ENCODE results near the gene PRDM16. TPM values are rescaled to one million over a fixed set of nuclear protein-coding genes. Genes with fewer than 3 reads are reported as not detected.

PRDM16 gene
- total RNA-seq, 1 experiment from 2014 or later = 22.3 TPM

DNA sequence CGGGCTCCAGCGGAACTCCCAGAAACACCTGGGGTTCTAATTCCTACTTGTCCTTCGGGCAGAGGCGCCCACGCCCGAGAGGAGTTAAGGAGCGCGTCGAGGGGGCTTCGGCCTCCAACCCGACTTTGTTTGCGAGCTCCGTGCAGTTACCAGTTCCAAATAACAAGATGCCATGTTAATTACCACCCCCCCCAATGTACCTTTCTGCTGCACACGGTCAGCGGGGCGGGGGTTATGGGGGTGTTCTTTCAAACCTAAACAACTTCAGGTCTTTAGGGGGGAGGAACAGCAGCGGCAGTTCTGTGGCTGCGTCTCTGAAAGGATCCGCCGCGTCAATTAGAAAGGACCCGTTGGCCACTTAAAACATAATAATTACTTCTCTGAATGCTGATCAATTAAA is 114.8 kb downstream of the PRDM16 start:
- Histone ChIP-seq H3K4me1 (ENCODE audit: control insufficient read depth, insufficient read depth, low read length) (no peaks in the 10 kb centered on the region), H3K4me3 (ENCODE audit: low read depth in 2 of 2, low read length in 2 of 2) (no peak overlapping the region), H3K36me3 (ENCODE audit: control insufficient read depth, insufficient read depth, low read length) (no peaks in the 10 kb centered on the region), H3K27me3 (ENCODE audit: control insufficient read depth, insufficient read depth, low read length) (no peaks in the 10 kb centered on the region), H3K9me3 (ENCODE audit: control insufficient read depth, insufficient read depth, low read depth, low read length) (no peaks in the 10 kb centered on the region), H3K27ac (ENCODE audit: low read length) (no peak overlapping the region)
- in situ Hi-C loops (cut with HindIII; ENCODE audit: low pct_unique_long_range_greater_than_20kb, low sequenced_read_pairs) = no loop called here
- DNase-seq (ENCODE audit: low read depth, low spot score) = no peak
- BruUV-seq (replicated peaks) = no TSS peak
- ATAC-seq = no peak
- TF ChIP-seq, protein P1, sequence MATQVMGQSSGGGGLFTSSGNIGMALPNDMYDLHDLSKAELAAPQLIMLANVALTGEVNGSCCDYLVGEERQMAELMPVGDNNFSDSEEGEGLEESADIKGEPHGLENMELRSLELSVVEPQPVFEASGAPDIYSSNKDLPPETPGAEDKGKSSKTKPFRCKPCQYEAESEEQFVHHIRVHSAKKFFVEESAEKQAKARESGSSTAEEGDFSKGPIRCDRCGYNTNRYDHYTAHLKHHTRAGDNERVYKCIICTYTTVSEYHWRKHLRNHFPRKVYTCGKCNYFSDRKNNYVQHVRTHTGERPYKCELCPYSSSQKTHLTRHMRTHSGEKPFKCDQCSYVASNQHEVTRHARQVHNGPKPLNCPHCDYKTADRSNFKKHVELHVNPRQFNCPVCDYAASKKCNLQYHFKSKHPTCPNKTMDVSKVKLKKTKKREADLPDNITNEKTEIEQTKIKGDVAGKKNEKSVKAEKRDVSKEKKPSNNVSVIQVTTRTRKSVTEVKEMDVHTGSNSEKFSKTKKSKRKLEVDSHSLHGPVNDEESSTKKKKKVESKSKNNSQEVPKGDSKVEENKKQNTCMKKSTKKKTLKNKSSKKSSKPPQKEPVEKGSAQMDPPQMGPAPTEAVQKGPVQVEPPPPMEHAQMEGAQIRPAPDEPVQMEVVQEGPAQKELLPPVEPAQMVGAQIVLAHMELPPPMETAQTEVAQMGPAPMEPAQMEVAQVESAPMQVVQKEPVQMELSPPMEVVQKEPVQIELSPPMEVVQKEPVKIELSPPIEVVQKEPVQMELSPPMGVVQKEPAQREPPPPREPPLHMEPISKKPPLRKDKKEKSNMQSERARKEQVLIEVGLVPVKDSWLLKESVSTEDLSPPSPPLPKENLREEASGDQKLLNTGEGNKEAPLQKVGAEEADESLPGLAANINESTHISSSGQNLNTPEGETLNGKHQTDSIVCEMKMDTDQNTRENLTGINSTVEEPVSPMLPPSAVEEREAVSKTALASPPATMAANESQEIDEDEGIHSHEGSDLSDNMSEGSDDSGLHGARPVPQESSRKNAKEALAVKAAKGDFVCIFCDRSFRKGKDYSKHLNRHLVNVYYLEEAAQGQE (IDR thresholded peaks at IDR 0.05; ENCODE audit: insufficient read depth in 1 of 2, low read depth in 2 of 2, low read length in 1 of 2) = no peak
- TF ChIP-seq POLR2AphosphoS5 (IDR thresholded peaks at IDR 0.05; ENCODE audit: low read depth, low read length) = no peak
- TF ChIP-seq, protein P2, sequence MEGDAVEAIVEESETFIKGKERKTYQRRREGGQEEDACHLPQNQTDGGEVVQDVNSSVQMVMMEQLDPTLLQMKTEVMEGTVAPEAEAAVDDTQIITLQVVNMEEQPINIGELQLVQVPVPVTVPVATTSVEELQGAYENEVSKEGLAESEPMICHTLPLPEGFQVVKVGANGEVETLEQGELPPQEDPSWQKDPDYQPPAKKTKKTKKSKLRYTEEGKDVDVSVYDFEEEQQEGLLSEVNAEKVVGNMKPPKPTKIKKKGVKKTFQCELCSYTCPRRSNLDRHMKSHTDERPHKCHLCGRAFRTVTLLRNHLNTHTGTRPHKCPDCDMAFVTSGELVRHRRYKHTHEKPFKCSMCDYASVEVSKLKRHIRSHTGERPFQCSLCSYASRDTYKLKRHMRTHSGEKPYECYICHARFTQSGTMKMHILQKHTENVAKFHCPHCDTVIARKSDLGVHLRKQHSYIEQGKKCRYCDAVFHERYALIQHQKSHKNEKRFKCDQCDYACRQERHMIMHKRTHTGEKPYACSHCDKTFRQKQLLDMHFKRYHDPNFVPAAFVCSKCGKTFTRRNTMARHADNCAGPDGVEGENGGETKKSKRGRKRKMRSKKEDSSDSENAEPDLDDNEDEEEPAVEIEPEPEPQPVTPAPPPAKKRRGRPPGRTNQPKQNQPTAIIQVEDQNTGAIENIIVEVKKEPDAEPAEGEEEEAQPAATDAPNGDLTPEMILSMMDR (IDR thresholded peaks at IDR 0.05) = no peak
- no peak for TF ChIP-seq SIN3A (IDR thresholded peaks at IDR 0.05; ENCODE audit: borderline replicate concordance, insufficient read depth, low read depth, low read length)
- no peak for TF ChIP-seq TCF7L2 (IDR thresholded peaks at IDR 0.05; ENCODE audit: low read depth, low read length)
- intact Hi-C loops (cut with micrococcal nuclease; ENCODE audit: unreplicated experiment) = no loop called here
- POLR2A ChIA-PET = no interaction called here
- CTCF ChIA-PET = no interaction called here

DNA sequence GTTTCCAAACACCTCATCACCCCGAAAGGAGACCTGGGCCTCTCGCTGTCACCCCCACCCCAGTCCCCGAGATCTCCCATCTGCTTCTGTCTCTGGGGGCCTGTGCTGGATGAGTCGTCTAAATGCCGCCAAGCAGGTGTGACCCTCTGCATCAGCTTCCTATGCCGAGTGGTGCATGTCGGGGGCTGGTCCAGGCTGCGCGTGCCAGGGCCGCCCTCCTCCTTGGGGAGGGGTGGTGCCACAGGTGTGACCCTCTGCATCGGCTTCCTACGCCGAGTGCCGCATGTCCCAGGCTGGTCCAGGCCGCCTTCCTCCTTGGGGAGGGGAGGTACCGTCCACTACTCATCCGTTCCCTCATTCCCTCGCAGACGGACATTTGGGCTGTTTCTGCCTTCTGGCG is 115.7 kb downstream of the PRDM16 start:
- no peak overlapping the region for H3K27ac ChIP-seq (ENCODE audit: low read length)
- DNase-seq (ENCODE audit: low read depth, low spot score) (no peak), ATAC-seq (no peak)
- TF ChIP-seq POLR2AphosphoS5 (IDR thresholded peaks at IDR 0.05; ENCODE audit: low read depth, low read length) (no peak), TCF7L2 (IDR thresholded peaks at IDR 0.05; ENCODE audit: low read depth, low read length) (no peak), SIN3A (IDR thresholded peaks at IDR 0.05; ENCODE audit: borderline replicate concordance, insufficient read depth, low read depth, low read length) (no peak)
- TF ChIP-seq, protein P2 (IDR thresholded peaks at IDR 0.05) = no peak
- TF ChIP-seq, protein P1 (IDR thresholded peaks at IDR 0.05; ENCODE audit: insufficient read depth in 1 of 2, low read depth in 2 of 2, low read length in 1 of 2) = no peak
- H3K27me3 ChIP-seq (ENCODE audit: control insufficient read depth, insufficient read depth, low read length) = no peaks in the 10 kb centered on the region
- CTCF ChIA-PET = no interaction called here
- POLR2A ChIA-PET = no interaction called here
- no peaks in the 10 kb centered on the region for H3K4me1 ChIP-seq (ENCODE audit: control insufficient read depth, insufficient read depth, low read length)
- no peak overlapping the region for H3K4me3 ChIP-seq (ENCODE audit: low read depth in 2 of 2, low read length in 2 of 2)
- H3K36me3 ChIP-seq (ENCODE audit: control insufficient read depth, insufficient read depth, low read length) = no peaks in the 10 kb centered on the region
- BruUV-seq (replicated peaks) = no TSS peak
- in situ Hi-C loops (cut with HindIII; ENCODE audit: low pct_unique_long_range_greater_than_20kb, low sequenced_read_pairs) (no loop called here), intact Hi-C loops (cut with micrococcal nuclease; ENCODE audit: unreplicated experiment) (no loop called here)
- no peaks in the 10 kb centered on the region for H3K9me3 ChIP-seq (ENCODE audit: control insufficient read depth, insufficient read depth, low read depth, low read length)
